Left renal pelvis (tissue), 4 donors: ENCODE data around the gene FLG2. TPM values are rescaled to one million over a fixed set of nuclear protein-coding genes. Genes with fewer than 3 reads are reported as not detected.

Experiments
- DNase-seq, 4 donors: peaks; one replicate each; pipeline ENCODE4 v3.0.0-alpha.2; 2013; ENCODE audit warnings: low read depth in 4 of 4, low spot score in 3 of 4
- polyA plus RNA-seq, 4 donors: library from polyadenylated mRNA; unstranded; fragments of 120-200 nt; gene quantifications; one replicate each; pipeline ENCODE4 v1.2.1, GENCODE V29; 2013; ENCODE audit not compliant: insufficient read length in 4 of 4

The FLG2 gene
- under 1 TPM; 0.05 to 0.20 (median 0.15) TPM for polyA plus RNA-seq

DNA sequence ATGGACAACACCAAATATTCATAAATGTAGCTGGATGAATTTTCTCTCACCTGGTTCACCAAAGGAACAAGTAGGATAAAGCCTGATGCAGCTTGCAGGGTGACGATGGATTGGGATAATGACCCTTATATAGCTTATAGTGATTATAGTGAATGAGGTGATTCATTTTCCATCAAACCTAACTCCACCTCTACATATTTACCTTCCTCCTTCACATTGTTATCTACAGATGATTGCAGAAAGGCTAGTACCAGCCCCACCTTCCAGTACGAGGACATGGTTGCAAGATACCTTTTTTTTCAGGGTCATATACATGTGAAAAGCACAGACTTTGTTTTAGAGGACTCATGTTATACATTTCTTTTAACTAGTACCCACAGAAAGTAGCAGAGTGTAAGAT lies at the start of gene FLG2:
Gene FLG2 (minus strand): TSS at position 101 of the 400 bp plus-strand sequence. CDS start 1,122 bp downstream, outside the sequence.
- no peak for DNase-seq

DNA sequence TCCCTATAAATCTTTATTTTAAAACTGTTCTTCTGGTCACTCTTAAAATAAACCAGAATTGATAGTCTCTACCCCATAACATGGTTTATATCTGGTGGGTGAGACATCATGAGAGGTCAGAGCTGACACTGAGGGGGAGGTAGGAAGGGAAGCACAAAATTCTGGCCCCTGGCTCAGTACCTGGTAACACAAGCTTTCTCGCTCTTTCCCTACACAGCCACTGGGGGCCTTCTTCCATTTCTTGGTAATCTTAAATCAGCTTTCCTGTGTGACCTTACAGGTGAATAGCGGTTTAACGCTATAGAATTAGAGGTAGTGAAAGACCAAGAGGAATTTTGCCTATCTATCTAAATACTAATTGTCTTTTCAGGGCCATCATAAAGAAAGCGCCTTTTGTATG lies 48.9 kb upstream of the FLG2 start:
- no peak for DNase-seq

DNA sequence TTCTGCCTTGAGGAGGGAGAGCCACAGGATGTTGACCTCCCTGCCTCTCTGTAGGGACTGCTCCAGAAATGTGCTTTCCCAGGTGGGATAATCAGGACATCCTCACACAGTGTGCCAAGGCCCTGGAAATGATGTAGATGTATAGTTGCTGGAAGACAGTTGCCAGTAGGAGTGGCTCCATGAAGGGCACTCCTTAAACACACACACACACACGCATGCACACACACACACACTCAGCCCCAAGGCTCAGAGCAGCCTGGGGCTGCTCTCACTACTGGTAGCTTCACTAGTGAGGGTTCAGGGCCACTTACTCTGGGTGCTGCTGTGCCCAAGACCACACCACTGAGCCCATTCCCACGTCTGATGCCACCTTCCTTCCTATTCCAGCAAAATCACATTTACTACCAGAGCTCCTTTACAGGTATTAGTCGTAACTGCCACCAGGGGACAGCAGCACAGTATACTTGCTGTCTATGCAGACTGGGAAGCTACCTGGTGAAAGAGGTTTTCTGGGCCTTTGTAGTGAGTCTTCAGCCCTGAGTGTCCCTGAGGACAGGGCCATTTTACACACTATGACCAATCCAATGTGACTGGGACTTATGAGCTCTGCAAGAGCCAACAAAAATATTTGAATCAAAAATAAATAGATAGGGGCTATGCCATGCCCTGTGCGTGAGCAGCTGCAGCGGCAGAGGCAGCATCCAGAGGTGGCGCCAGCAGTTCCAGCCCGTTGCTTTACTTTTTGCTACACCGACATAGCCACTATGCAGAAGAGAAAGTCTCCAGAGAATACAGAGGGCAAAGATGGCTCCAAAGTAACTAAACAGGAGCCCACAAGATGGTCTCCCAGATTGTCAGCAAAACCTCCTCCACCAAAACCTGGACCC lies 39.2 kb upstream of the FLG2 start:
- no peak for DNase-seq

DNA sequence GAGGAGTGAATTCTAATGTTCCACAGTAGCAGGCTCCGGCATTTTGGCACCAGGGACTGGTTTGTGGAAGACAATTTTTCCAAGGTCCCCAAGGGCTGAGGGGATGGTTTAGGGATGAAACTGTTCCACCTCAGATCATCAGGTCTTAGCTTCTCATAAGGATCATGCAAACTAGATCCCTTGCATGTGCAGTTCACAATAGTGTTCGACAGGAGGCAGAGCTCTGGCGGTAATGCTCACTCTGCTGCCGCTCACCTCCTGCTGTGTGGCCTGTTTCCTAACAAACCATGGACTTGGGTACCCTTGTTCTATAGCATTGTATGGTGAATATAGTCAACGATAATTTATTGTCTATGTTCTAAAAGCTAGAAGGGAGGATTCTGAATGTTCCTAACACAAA lies 37.7 kb upstream of the FLG2 start:
- no peak for DNase-seq

DNA sequence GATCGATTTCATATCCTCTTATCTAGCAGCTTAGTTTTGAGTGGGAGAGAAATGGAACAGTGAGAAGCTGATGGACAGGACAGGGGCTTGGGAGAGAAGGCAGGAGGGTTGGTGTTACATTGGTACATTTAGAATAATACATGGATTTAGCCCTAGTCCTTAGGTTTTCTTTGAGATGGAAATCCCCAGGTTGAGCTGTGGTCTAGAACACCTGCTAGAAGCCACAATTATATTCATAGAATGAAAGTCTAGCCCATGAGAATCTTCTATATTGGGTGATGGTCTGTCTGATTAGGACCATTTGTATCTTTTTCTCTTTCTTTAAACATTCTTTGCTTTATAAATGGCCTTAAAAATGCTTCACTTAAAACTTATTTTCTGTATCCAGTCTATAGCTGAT lies 34.3 kb upstream of the FLG2 start:
- no peak for DNase-seq

DNA sequence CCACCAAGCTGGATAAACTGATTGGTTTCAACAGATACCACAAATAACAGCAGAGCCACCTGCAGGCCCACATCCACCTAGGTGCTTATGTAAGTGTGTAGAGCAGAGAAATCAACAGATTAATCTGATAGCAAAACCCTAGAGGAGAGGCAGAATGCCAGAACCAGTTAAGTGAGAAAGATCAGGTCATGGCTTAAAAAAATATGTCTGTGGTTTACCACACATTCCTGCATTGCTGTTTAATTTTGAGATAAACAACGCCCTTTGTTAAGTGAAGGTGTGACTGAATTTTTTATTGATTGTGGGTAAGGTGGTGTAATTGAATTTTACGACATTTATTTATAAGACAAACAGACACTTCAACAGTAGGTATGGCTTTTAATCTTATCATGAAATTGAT lies 33.1 kb upstream of the FLG2 start:
- DNase-seq: no peak

DNA sequence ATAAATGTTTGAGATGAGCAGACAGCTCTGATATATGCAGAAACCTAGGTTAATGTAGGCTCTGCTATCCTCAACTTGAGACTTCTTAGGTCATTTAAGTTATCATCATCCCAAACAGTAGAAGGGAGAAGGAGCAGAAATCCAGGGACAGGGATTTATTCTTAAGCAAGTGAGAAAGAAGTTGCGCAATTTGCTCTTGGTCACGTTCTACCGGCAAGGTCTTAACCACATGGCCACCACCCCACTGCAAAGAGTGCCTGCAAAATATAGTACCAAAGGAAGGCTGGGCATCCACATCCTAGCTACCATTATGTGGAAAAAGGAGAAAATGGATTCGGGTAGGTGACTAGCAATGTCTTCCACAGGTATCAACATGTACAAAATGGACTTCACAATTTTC lies 29.1 kb upstream of the FLG2 start:
- DNase-seq: no peak

DNA sequence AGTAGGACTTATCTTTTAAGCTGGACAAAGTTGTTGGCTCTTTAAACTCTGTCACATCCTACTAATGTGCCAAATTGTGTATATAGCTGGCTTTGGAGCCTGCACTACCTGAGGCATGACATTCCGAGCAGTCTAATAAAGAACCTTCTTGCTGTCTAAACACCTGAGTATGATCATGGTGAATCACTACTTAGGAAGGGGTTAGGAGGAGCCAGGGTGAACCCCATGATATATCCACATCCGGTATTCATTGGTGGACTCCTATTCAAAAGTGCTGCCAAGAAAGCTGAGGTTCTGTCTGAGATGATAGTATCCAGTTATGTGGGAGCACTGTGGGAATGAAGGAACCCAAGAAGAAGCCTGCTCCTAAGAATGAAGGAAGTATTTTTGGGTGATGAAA lies 27.1 kb upstream of the FLG2 start:
- no peak for DNase-seq

DNA sequence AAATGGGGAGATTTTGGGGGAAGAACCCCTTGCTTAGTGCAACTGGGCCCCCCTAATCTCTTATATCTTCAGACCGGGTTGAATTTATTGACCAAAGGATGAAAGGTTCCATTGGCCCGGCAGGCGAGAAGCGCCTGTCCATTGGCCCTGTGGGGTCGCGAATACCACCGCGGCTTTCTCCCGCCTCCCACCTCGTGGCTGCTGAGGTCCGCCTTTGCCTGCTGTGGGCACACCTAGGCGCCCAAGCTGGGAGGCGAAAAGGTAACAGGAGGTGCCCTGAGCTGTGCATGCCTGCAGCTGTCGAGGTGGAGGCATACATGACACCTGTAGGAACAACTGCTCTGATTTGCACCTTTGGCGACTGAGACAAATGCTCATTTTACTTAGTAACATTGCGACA lies 21.1 kb upstream of the FLG2 start:
- no peak for DNase-seq

DNA sequence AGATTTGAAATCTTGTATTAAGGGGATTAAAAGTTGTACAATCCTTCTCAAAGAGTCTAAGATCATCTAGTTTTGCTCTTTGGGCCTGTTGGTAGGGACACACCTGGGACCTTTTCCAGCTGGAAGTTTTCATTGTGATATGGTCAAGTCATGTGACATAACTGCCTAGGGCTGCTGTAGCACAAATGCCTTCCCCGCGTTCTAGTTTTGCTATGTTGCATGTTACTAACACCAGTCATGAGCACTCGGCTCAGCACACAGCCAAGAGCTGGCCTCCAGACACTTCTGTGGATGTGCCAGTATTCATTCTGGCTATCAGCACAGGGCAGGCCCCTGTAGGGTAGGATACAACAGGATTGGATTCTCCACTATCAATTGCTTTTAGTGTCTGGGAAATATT lies 14.6 kb upstream of the FLG2 start:
- no peak for DNase-seq

DNA sequence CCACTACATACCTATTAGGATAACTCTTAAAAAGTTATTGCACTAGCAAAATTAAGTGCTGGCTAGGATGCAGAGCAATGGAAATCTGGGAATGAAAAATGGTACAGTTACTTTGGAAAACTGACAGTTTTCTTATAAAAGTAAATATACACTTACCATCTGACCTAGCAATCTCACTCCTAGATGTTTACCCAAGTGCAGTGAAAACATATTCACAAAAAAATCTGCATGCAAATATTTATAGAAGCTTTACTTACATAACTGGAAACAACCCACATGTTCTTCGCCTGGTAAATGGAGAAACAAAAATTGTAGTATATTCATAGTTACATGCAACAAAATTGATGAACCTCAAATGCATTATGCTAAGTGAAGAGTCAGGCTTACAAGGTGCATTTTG lies 12.9 kb upstream of the FLG2 start:
- no peak for DNase-seq

DNA sequence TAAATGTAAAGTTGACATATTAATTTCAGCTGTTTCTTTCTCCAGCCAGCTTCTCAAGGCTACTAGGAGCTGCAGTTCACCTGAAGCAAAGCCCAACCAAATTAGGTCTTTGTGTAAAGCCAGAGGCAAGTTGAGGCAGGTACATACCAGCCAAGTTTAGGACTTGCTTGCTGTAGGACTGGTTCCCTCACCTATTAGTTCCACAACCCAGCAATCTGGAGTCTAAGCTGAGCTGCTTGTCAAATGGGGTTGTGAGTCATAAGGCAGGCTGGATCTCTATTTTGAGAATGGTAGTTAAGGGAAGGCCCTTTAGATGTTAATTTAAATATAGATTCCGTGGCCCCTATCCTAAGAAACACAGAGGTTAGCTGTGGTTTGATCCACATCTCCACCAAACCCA lies 7.6 kb upstream of the FLG2 start:
- no peak for DNase-seq

DNA sequence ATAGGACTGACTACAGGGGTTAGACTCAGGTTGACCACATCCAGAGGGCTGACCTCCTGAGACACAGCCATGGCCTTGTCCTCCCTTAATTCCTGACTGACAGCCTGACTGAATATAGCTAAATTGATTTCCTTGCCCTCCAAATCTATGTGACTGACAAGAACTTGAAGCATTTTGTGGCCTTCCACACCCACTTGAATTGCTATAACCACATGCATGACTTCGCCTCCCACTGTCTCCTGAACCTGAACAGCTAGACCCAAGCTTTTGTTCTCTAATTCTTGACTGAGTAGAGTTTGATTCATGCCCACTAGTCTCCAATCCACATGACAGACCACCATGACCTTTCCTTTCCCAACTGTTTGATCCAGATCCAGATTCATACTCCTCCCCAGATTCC lies 3.1 kb downstream of the FLG2 start:
- DNase-seq: no peak

DNA sequence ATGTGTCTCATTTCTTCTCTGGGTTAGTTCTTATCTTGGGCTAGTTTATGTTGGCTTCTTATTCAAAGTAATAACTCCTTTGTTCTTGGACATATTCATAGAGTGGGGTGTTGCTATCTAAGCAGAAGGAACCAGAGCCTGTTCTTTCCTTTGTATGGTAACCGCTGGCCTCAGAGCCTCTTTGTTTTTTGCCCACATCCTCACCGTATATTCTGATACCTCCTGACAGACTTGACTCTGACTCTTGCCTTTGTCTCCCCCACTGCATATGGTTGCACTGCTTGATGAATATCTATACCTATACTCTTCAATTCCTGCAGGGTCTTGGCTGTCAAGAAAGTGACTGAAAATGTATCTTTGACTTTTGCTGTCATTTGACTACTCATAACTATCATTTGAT lies 10.2 kb downstream of the FLG2 start:
- DNase-seq: no peak

DNA sequence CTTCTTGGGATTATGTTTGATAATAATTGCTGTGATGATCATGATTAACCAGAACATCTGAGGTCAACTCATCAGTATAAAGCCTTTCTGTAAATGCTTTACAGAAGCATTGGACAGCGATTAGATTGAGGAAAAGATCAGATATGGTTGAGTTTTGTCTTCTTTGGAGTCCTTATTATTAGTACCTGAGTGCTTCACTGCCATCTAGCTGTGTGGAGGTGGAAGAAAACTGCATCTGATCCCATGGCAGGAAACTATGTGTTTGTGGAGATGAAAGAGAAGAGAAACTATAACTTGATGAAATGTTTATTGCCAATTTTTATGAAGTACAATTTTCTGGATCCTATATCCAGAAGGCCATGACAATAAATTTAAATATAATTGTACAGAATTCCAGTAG lies 11.4 kb downstream of the FLG2 start:
- no peak for DNase-seq

DNA sequence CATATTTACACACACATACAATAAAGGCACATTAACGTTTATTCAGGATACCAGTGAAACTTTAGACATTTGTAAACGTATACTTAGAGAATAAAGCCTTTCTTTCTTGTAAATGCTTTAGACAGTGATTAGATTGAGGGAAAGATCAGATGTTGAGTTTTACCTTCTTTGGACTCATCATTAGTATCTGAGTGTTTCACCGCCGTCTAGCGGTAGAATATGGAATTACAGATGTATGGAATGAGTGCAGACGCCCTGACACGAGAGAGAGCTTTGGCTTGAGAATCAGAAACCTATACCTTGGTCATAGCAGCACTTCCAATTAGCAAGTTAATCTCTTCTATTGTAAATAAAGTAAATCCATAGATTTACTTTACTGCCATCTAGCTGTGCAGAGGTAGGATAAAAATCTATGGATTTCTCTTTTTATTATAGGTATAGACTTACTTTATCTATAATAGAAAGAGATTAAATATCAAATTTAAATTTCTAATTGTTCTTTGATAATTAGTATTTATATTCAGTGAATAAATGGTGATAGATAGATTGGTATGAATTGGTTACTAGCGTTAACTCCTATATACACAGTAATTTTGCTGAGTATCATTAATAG lies 12.6 kb downstream of the FLG2 start:
- DNase-seq: peak in 3 of 4 donors; percentile 31 to 41 (median 36)

DNA sequence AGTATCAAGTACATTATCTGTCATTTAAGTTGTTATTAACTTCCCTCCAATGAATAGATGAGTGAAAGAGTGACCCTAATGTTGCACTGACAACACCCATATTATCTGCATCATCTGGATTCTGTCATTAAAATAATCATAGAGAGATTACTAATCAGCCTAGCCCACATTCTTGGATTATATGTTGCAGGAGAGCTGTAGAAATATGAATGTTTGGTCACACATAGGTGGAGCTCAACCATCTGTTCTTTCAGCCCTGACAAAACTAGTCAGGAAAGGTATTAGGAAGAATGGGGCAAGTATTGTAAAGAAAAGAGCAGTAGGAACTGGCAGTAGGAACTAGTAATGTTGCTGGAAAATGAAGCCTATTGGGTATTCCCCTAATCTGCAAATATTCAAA lies 15.4 kb downstream of the FLG2 start:
- DNase-seq: no peak

DNA sequence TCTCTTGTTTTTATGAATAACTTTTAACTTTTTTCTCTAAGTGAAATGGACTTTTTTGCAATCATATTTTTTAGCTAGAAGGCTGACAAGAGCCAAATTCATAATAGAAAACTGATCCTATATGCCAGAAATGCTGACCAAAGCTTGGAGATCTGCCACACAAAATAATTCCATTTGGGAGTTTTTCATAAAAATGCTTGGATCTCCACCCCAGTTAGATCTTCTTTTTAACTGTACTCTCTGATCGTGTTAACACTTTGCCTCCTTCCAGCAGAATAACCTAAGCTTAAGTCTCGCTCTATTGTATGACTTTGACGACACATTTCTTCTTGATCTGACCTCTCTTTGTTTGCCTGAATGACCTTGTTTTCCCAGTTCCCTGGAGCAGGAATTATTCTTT lies 16.8 kb downstream of the FLG2 start:
- no peak for DNase-seq

DNA sequence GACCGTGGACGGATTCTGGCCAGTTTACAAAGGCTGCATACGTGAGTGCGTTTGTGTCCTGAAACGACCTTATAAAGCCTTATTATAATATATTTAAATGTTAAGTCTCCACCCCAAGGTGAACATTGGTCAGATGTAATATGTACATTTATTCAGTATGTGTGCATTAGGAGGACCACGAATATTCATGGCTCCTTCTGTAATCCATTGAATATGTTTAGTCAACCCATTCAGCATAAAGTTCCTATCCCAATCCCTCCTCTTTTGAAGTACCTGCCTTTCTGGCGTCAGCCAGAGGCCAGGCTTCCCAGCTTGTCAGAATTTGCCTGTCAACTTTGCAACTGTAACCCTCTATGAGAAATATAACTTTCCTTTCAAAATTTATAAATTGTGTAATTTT lies 24.4 kb downstream of the FLG2 start:
- DNase-seq: no peak

DNA sequence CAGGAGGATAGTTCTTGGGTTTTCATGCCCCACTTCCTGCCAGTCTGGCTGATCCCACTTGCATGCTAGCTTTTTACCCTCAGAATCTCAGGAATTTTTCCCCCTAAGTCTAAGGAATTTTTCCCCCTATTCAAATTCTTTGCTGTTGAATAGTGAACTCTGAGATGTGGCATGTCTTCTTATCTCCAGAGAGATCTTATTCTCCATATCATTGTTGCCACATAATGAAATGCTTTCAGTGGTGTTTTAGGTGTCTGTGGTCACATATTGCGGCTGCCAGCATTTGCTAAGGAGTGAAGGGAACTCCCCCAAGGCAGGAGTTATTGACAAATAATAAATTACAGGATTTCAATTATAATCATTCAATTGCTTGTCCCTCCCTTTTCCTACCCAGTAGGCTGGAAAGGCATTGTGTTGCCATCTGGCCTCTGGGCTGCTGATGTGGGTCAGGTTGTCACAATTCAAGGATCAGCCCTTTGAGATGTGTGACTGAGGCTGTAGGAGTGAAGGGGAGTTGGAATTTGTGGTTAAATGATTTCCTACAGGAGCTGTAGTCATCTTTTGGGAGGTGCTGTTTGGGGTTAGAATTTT lies 30.9 kb downstream of the FLG2 start:
- peak in 1 of 4 donors; percentile 12 for DNase-seq

DNA sequence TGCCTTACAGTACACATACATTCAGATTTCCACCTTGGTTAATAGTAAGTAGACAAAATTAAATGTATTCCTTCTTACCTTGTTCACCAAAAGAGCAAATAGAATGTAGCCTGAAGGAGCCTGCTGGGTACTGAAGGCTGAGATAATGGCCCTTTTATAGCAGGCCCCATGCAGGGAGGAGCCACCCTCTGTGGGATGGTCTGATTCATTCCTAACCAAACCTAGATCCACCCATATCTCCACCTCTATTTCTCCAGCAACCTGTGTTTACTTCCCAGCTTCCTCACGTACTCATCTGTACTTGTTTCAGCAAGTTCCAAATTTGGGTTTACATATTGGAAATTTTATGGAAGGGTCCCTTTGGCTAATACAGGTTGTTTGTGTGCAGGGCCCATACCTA lies 34.7 kb downstream of the FLG2 start, which contains the start of gene FLG:
Gene FLG (minus strand): TSS at position 129 of the 400 bp plus-strand sequence. CDS start 9,783 bp downstream, outside the sequence.
- DNase-seq: no peak

DNA sequence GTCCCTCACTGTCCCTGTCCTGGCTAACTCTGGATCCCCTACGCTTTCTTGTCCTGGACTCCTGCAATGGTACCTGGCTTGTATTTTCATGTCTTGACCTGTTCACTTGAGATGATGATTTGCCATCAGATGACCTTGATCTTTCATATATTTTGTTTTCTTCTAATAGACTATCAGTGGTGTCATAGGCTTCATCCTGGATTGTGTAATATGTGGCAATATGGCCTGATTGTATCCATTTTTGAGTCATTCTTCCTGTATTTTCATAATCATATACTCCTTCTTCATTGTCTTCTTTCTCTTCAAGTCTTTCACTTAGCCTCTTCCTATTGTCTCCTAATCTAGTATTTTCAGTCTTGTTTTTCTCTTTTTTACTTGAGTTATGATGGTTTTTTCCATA lies 45.8 kb downstream of the FLG2 start:
- no peak for DNase-seq
